ENCODE data around the gene ARHGAP32.

ARHGAP32 gene

DNA sequence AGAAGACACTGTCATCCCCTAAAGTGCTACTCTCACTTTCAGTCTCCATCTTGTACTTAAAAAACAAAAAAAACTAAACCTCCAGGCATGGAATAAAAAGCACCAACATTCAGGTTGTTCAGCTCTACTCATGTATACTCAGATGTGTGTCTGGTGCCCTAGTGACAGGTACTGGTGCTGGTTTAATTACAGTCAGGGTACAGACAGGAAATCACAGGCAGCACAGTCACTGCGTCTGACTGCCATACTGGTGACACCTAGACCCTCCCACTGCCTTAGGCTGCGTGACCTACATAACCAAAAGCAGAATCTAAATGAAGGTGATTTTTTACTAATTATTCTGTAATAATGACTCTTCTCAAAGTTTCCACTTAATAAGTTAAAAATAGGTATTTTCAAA lies at the start of gene ARHGAP32:
Gene ARHGAP32, minus strand, starts transcription at position 176 of the 400 bp plus-strand sequence. Its CDS starts 127 bp downstream, at position 49.
- no peak for DNase-seq (ENCODE audit: low read depth)

DNA sequence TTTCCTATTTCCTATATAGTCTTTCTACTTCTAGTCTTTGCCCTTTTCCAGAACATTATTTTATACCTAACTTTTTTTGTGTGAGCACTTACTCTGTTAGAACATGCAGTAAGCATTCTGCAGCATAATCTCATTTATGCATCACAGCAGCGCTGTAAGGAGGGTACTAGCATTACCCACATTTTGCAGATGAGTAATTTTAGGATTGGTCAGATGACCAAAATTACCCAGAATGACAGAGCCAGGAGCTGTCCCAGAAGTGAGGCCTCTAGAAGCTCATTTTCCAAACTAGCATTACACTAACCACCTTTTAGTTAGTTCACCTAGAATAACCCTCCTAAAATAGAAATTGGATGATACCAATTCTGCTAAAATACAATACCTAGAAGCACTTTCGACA lies 47.1 kb upstream of the ARHGAP32 start:
- no peak for DNase-seq (ENCODE audit: low read depth)

DNA sequence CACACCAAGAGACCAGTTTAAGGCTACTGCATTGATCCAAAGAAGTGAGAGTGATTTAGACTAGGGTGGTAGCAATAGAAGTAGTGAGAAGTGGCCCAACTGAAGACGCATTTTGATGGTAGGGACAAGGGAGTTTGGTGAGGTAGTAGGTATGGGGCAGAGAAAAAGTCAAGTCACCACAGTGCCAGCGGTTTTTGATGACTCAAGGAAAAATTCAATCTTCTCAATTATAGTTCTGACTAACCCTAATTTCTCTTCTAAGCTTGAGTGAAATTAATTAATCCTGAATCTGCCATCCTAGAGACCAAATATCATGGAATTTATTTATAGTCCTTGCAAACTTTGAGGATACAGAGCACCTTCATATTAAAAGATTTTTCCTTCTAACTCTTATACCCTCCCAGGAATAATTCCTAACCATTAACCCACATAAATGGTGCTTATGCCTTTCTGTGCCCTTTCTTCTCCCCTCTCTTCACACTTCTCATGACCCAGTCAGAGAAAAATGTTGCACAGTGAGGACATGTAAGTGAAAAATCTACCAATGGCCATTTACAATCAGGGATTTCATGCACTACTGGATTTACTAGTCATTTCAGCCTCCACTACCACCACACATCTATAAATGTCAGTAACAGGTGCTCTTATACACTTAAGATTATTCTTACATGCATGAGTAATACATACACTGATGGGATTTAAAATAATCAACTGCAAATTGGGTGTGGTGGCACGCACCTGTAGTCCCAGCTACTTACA lies 45.9 kb upstream of the ARHGAP32 start:
- no peak for DNase-seq (ENCODE audit: low read depth)

DNA sequence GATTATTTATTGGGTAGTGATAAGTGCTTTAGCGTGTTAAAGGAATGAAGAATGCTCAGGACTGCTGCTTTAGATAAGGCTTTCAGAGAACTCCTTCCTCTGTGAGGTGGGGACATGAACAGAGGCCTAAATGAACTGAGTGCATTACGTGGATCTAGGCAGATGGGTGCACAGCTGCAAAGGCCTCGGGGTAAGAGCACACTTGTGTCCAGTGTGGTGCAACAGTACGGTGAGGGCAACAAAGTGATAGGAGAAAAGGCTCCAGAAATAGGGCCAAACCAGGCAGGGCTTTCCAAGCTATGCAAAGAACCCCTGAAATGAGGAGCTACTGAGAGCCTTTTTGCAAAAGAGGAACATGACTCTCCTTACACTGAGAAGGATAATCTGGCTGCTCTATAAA lies 45.3 kb upstream of the ARHGAP32 start:
- no peak for DNase-seq (ENCODE audit: low read depth)

DNA sequence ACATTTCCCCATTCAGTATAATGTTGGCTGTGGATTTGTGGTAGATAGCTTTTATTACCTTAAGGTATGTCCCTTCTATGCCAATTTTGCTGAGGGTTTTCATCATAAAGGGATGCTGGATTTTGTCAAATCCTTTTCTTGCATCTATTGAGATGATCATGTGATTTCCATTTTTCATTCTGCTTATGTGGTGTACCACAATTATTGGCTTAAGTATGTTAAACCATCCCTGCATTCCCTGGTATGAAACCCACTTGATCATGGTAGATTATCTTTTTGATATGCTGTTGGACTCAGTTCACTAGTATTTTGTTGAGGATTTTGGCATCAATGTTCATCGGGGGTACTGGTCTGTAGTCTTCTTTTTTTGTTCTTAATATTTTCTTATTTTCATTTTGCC lies 44.7 kb upstream of the ARHGAP32 start:
- no peak for DNase-seq (ENCODE audit: low read depth)

DNA sequence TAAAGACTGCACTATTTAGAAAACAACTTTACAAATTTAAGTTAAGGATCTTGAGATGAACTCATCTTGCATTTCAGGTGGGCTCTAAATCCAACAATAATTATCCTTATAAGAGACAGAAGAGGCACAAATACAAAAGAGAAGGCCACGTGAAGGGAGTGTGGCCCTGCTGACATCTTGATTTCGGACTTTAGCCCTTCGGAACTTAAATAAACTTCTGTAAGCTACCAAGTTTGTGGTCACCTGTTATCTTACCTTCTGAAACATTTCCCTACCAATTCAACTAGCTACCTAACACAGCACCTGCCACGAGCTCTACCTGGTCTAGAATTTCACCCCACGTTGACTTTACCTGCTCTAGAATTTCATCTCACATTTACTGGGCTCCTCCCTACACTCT lies 42.9 kb upstream of the ARHGAP32 start:
- no peak for DNase-seq (ENCODE audit: low read depth)

DNA sequence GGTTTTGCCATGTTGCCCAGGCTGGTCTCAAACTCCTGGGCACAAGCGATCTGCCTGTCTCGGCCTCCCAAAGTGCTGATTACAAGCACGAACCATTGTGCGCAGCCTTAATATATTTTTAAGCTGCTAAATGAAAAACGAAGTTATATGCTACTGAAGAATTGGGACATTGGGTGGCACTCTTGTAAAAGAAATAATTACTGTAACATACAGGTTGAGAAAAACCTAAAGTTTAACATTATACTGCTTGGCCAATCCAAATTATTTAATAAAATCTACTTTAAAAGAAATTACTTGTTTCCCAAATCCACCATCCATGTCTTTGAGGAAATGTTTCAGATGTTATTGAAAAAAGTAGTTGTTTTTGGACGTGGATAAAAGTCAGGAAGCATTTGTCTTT lies 37.9 kb upstream of the ARHGAP32 start:
- DNase-seq (ENCODE audit: low read depth): no peak

DNA sequence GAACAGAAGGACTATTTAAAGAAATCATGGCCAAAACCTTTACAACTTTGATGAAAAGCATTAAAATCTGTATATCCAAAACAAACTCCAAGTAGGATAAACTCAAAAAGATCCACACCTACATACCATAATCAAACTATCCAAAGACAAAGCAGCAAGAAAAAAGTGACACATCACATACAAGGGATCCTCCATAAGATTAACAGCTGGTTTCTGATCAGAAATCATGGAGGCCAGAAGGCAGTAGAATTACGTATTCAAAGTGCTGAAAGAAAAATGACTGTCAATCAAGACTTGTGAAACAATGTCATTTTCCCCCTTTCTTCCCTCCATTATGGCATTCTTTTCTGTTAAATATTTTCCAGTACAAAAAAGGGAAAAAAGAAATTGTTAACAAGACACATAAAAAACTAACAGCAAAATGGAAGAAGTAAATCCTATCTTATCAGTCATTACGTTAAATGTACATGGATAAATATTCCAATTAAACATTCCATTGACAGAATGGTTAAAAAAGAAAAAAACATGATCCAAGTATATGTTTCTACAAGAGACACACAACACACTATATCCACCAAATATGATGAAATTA lies 34.2 kb upstream of the ARHGAP32 start:
- no peak for DNase-seq (ENCODE audit: low read depth)

DNA sequence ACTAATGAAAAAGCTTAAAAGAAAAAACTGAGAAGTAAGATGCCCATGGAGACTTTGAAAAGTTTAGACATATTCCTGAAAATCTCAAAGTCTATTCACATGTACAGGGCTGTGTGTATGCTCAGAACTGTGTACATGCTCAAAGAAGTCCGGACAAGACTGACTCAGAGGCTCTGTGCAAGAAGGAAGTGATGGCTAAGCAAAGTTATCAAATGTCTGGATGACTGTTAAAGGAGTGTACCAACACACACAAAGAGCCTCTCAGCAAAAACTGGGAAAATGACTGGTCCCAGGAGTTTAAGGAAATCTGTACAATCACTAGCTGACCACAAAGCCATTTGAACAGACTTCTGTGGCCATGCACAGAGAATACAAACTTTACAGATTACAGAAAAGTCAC lies 33.1 kb upstream of the ARHGAP32 start:
- DNase-seq (ENCODE audit: low read depth): no peak

DNA sequence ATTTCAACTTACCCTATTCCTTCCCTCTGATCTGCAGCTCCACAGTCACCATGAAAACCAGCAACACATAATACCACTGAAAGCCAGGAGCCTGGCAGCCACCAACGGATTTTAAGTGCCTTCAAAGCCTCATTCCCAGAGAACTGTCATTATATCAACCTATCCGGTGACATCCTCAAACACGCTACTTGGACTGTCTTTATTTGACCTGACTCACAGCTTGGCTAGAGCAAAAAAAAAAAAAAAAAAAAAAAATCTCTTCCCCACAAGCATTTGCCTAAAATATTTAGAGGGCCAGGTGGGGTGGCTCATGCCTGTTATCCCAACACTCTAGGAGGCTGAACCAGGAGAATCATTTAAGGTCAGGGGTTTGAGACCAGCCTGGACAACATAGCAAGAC lies 32.4 kb upstream of the ARHGAP32 start:
- DNase-seq (ENCODE audit: low read depth): no peak

DNA sequence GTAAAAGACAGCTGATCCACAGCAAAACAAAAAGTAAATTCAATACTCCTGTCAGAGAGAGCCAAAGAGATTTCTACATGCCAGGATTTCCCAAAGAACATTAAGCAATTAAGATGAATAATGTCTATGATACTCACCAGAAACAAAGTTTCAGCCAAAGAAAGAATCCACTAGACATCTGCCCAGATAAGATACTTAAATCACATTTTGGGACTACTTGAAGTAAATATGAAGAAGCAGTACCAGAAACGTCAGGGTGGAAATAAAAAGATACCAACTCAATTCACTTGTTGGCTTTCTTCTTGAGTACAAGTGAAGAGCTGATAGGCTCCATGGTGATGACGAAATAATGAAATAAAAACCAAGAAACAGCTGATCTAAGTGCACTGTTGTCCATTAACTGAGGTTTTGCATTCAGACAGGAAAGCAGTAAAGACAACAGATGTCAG lies 31.6 kb upstream of the ARHGAP32 start:
- DNase-seq (ENCODE audit: low read depth): peak; percentile 49

DNA sequence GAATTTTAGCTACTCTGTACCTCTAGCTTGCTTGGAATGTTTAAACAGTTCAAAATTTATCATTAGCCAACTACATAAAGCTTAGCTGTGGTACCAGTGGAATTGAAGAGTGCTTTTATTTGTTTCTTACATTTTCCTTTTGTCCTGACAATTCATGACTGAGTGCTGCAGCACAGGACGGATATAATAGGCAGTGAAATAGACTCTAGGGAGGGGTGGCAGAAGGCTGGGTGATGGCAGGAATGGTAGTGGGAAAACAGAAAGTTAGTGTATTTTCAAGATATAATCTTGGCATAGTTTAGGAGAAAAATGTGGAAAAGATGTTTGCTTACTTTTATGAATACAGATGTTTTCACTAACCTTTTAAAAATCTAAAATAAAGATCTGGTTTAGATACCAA lies 31.1 kb upstream of the ARHGAP32 start:
- no peak for DNase-seq (ENCODE audit: low read depth)

DNA sequence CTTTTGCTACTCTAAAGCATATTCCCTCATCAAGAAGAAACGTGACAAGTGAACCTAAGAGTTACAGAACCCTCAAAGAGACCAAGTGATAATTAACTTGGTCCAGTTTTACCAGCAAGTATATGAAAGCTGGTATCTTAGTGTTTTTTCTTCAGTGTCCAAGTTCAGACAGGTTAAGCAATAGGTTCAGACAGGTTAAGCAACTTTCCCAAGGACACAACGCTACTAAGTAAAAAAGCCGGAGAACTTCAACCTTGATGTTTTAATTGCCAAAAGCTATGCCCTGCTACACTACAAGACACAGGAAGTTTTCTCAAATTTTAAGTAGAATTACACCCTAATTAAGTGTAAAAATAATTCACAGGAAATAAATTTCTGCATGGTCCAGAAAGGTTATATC lies 30.0 kb upstream of the ARHGAP32 start:
- DNase-seq (ENCODE audit: low read depth): no peak

DNA sequence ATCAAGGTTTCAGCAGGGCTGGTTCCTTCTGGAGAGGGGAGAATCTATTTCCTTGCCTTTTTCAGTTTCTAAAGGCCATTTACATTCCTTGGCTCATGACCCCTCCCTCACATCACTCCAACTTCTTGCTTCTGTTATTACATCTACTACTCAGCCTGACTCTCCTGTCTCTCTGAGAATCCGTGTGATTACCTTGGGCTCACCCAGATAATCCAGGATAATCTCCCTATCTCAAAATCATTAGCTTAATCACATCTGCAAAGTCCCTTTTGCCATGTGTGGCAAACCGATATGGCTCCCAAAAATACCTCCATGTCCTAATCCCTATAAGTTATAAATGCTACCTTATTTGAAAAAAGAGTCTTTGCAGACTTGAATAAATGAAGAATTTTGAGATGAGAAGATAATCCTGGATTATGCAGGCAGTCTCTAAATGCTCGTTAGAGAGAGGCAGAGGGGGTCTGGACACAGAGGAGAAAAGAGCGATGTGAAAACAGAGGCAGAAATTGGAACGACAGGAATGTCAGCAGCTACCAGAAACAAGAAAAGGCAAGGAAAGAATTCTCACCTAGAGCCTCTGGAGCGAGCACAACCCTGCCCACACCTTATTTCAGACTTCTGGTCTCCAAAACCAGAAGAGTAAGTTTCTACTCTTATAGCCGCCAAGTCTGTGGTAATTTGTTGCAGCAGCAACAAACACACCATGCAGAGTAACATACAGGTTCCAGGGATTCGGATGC lies 23.6 kb upstream of the ARHGAP32 start:
- no peak for DNase-seq (ENCODE audit: low read depth)

DNA sequence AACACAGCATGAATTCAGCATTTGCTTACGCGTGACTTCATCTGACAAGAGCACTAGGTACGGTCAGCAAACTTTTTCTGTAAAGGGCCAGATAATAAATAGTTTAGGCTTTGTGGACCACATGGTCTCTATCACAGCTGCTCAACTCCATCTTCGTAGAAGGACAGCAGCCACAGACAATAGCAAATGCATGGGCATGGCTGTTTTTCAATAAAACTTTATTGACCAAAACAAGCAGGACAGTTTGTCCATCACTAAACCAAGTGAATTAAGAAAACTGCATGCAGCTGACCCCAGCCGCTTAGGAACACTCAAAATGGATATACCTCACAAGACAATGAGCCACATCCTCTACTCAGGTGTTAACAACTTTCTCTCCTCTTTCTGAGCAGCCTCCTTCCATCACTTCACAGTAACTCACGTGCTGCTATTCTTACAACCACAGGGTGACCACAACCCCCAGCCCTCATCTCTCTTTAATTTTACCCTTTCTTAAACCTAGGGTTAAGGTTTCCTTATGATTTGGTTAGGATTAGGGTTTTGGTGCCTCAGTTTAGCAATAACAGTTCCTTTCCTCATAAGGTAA lies 22.7 kb upstream of the ARHGAP32 start:
- DNase-seq (ENCODE audit: low read depth): no peak

DNA sequence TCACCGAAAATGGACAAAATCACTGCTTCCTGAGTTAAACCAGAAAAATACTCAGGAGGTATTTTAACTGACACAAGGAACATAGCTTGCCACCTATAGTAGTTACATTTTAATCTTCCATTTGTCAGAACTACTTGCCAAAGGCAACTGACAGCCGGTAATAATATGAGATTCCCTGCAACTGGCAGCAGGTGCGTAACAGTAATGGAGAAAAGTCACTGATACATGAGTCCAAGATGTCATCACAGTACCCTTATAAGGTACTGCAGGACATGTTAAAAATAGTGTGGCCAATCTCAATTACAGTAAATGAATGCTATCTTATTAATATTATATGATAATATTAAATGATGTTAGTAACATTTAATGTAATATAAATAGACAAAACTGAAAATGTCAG lies 21.1 kb upstream of the ARHGAP32 start:
- no peak for DNase-seq (ENCODE audit: low read depth)

DNA sequence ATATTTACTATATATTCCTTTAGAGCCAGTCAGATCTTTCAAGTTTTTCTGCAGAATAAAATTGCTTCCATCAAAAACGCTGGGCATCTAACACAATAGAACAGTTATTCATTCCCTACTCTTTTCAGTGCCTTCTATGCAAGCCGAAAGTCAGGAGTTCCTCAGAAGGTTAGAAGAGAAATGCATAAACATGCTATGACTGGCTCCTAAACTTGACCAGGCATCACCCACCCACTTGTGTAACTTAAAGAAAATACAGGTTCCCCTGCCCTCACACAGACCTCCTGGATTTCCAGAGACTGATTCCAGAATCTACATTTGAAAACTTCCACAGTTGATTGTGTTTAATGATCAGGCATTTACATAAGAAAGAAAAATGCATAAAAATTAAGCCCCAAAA lies 19.3 kb upstream of the ARHGAP32 start:
- no peak for DNase-seq (ENCODE audit: low read depth)

DNA sequence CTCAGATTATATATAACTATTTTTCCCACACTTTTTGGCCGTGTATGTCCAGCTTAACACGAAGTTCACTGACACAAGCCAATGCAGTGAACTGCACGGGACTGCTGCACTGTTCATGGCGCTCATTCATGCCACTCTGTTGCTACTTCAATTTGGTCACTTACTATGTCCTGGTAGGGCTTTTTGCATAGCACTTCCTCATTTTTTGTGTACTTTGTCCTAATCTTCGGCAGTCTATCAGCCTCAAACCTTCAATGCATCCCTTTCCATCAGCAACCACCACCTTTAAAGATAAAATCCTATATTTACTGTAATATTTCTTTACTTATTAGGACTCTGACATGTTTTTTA lies 18.7 kb upstream of the ARHGAP32 start:
- DNase-seq (ENCODE audit: low read depth): no peak

DNA sequence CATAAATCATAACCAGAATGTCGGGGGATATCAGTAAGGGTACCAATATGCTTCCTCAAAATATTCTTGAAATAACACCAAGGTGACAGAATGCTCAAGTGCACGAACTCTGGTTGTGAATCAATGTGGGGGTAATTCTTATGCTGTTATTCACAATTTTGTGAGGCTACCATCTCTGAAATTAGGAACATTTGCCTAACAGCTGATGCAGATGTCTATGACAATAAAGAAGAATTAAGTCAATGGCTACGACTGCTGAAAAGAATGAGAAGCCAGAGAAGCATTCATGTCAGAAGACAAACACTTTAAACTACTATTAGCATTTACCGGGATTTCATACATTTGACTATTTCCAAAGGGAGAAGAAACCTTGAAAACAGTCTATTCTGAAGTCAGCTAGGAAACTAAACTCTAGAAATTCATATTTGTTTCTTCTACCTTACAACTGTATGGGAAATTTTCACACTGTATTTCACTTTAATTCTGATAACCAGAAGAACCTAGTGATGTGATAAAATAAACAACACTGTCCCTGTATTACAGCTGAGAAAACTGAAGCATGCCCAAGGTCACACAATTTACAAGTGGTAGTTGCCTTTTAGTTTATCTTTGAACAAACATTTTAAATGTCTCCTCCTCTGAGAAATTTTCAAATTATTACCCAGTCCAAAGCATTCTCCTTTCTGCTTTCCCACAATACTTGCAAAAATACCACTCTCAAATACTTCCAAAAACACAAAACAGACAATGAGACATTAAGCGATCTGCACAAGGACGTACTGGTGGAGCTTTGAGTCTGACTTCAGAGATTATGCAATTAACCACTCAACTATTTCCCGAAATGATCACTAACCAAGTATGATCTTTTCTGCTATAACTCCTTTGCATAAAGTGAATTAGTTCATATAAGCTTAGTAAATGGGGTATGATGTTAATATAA lies 18.0 kb upstream of the ARHGAP32 start:
- no peak for DNase-seq (ENCODE audit: low read depth)

DNA sequence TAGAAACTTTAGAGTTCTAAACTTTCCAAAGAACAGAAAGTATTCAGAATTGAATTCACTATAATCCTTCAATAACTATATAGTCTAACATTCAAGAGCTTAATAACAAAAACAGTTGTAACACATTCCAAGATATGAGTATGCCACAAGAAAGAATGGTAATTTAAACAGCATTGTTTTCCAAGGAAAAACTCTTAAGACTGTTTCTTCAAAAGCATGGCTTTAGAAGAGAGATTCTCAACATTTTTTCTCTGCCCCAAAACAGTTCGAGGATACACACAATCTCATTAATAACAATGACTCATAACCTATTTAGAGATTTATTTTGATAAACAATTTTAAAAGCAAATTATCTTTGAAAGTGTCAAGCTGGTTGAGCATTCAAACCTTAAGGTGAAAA lies 16.7 kb upstream of the ARHGAP32 start:
- no peak for DNase-seq (ENCODE audit: low read depth)

DNA sequence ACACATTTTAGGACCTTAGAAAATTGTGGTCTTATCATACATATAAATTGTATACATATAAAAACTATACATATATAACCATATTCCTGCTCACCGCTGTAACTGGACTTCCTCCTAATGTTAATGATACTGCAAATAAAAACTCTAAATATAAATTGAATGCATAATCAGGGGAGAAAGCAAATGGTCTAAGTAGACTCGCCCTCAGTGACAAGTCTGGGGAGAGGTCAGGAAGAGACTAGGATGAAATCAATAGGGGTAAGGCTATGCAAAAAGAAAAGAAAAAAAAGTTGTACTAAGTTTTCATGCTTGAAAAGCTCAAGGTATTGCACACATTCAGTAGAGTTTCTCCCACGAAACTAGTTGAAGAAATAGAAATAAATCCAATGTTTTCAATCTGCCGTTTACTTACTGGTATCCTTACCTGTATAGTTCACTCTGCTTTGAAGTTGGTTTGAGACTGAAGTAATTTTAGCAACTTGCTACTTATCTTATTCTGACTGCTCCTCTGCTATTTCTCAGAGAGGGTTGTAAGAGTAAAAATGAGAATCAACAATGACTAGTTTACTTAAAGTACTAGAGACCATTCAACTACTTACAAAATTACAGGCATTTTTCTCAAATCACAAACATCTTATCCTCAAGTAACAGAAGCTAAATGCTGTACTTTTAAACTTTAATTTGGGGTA lies 12.2 kb upstream of the ARHGAP32 start:
- no peak for DNase-seq (ENCODE audit: low read depth)

All from GM04503 (cell line).